ENCODE results near the gene SMIM28. TPM values are rescaled to one million over a fixed set of nuclear protein-coding genes. Genes with fewer than 3 reads are reported as not detected.

The SMIM28 gene
- total RNA-seq, 1 donor from 2014 or later = not detected

- DNase-seq (ENCODE audit: low spot score) = no peak
Observed at GRCh38 chr6:138430361-138431145, 52.8 kb downstream of the SMIM28 start.

- DNase-seq (ENCODE audit: low spot score) = peak; percentile 25
Observed at GRCh38 chr6:138431256-138432062, 53.8 kb downstream of the SMIM28 start.

- no peak for DNase-seq (ENCODE audit: low spot score)
Observed at GRCh38 chr6:138432063-138432356, 54.3 kb downstream of the SMIM28 start.

Other genes starting within 250 kb of the SMIM28 start
- 4.6 TPM for gene ARFGEF3, start 216.0 kb upstream of the SMIM28 start, total RNA-seq (ENCODE audit: insufficient read depth, low replicate concordance)
- gene PBOV1, start 159.4 kb upstream of the SMIM28 start, total RNA-seq (ENCODE audit: insufficient read depth, low replicate concordance) = 2.2 TPM
- gene HEBP2, start 26.3 kb downstream of the SMIM28 start, total RNA-seq (ENCODE audit: insufficient read depth, low replicate concordance) = 6.7 TPM
- gene NHSL1, start 121.6 kb downstream of the SMIM28 start, total RNA-seq (ENCODE audit: insufficient read depth, low replicate concordance) = 25.8 TPM

Measured in umbilical cord (tissue), 2 donors.